ENCODE measurements around the gene RBMS3. TPM values are rescaled to one million over a fixed set of nuclear protein-coding genes. Genes with fewer than 3 reads are reported as not detected.

The RBMS3 gene
- total and polyA plus RNA-seq, 2 of the 8 experiments (the other 6 are each of a cell fraction or from before 2014, with no cell fraction given): 3.7 to 6.9 TPM

DNA sequence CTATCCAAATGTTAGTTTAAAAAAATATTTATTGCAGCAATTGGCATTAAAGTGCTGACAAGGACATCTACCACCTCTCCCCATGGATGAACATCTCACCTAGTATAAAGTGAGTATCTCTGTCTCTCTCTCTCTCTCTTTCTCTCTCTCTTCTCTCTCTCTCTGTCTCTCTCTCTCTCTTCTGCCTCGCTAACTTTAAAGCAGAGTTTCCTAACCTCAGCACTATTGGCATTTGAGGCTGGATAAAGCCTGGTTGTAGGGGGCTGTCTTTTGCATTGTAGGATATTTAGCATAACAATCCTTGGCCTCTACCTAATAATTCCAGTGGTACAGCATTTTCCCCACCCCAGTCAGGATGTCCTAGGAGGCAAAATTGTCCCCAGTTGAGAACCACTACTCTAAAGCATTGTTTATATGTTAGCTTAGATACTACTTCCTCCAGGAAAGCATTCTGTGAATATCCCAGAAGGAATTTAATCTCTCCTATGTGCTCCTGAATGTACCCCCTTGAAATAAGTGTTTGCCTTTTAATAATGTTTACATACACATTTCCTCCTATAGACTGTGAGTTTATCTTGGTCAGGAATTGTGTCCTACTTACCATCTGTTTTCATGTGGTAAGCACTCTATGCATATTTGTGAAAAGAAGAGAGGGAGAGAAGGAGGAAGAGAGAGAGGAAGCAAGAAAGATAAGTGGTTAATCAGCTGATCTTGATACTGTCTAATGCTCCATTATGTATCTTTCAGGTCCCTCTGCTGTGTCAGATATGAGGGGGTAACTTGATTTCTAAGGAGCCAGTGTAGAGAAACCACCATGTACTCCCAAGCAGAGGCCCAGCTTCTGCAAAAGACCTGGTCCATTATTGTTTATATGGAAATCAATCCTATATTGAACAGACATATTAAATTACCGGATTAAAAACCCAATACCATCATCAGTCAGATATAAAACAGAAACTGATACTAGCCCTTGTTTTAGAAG, 346.6 kb downstream of the RBMS3 start (continued):
- TF ChIP-seq FOSL1 (IDR thresholded peaks at IDR 0.05; ENCODE audit: insufficient read depth, low read depth, low read length) (no peak), HDAC2 (IDR thresholded peaks at IDR 0.05; ENCODE audit: borderline replicate concordance in 1 of 2, low read depth in 2 of 2, low read length in 2 of 2) (no peak), EP300 (IDR thresholded peaks at IDR 0.05; ENCODE audit: borderline replicate concordance in 1 of 2, low read depth in 2 of 2, low read length in 2 of 2) (no peak), SUZ12 (IDR thresholded peaks at IDR 0.05; ENCODE audit: low read length) (no peak), RNF2 (IDR thresholded peaks at IDR 0.05; ENCODE audit: borderline replicate concordance, low read depth, low read length, missing control alignments, poor library complexity, severe bottlenecking) (no peak), TEAD4 (IDR thresholded peaks at IDR 0.05; ENCODE audit: low read depth, low read length) (no peak), CTBP2 (IDR thresholded peaks at IDR 0.05; ENCODE audit: borderline replicate concordance, insufficient read depth, insufficient read length, low read length) (no peak), YY1 (IDR thresholded peaks at IDR 0.05; ENCODE audit: low read depth, low read length) (no peak), SAP30 (IDR thresholded peaks at IDR 0.05; ENCODE audit: insufficient read depth, insufficient replicate concordance, low read length) (no peak)
